NCI-H1436 treated with DMSO at 0.1 percent for 48 hours (cell line): ENCODE measurements around the gene STK32C.
"Not testable (repeated sequence)": the region's sequence is repeated elsewhere in the genome, so short reads cannot be mapped to it uniquely, and the experiment has no call there.

ENCODE experiments used
- DNase-seq: peaks from one replicate; lab custom pipeline; 2025; lab: John Stamatoyannopoulos, UW

Gene STK32C

DNA sequence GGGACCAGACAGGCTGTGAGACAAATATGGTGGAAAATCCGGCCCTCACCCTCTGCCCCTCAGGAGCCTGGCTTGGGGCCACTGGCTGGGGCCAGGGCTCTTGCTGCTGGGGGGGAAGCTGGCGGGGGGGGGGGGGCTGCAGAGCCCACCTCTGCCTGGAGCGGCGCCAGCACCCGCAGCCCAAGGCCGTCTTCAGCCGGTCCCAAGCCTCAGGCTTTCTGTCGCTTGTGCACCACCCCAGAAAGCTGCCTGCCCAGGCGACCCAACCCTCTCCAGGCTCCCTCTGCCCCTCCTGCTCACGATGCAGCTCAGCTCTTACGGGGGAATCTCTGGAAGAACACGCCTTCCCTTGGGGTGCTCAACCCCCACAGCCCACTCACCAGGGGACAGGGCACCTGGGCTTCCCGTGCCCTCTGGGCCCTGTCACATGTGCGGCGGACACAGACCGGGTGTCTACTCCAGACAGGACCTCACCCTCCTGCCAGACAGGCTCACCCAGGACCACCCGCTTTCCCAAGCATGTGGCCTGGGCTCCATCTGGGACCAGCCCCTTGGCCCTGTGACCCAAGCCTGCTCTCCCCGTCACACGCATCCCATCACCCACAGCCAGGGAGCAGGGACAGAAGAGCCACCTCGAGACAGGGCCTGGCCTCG is 77.1 kb downstream of the STK32C start:
- no peak for DNase-seq

DNA sequence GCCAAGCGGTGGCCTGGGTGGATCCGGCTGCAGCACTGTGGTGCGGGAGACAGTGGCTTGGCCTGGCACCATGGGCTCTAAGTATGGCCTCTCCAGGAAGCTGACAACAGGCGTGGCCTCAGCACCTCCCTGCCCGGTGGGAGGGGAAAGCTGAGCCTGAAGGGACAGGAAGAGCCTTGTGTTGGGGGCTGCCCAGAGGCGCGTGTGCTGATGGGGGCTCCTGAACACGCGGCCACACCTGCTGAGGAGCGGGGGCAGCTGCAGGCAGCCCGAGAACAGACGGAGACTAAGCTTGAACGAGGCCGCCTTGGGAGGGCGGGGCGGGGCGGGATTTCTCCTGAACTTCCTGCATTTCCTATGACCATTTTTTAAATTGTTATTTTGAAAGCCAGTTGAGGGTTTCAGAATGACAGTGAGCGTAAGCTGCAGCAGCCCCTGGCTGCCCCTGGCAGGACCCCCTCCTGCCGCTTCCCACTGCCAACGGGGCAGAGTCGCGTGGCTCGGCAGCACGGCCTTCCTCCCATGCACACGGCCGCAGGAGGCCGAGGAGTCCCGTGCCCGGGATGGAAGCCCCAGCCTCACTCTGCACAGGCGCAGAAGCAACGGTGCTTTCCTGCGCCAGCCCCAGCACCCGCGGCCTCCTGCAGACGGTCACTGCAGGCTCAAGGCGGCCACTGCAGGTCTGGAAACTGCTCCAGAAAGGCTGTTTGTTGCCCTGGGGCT is 77.8 kb downstream of the STK32C start:
- DNase-seq = no peak

DNA sequence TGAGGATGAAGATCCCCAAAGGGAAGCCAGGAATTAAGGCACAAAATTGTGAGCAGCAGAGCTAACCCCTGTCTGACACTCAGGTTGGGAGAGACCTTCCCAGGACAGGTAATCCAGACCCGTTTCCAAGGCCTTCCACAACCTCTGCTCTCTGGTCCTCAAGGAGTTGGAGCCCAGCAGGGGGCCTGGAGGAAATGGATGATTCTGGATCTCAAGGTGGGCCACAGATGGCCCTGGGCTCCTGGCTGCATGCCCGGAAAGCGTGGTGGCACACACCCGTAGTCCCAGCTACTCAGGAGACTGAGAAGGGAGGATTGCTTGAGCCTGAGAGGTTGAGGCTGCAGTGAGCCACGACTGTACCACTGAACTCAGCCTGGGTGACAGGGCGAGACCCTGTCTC is 78.7 kb downstream of the STK32C start:
- no peak for DNase-seq

DNA sequence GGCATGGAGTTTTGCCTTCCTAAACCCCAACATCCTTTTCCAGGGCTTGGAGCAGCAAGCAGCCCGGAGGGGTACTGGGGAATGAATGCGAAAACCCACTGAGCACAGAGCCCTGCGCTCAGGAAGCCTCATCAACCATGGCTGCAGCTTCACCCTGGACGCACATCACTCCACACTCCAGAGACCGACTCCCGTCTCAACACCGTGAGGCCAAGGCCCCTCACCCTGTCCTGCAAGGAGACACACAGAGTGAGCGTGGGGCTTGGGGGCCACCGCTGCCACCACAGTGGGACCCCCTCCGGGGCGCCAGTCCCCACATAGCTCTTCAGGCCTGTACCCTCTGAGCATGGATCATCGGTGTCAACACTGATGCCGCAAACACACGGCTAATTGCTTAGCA is 79.1 kb downstream of the STK32C start:
- DNase-seq = no peak

DNA sequence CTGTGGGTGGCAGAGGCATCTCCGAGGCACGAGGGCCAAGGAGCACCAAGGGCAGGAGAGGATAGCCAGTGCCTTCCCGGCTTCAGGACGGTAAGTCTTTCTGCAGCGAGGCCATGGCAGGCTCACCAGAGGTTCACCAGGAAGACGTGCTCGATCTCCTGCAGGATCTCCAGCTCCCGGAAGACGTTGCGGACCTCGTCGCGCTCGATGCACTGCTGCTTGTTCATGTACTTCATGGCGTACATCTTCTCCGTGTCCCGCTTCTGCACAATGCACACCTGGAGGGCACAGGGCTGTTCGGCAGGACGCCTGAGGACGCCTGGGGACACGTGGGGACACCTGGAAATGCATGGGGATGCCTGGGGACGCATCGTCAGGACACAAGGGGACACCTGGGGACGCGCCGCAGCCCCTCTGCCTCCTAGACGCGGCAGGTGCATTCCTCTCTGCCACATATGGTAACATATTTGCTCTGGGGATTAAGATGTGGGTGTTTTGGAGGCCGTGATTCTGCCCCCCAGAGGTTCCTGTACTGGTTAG is 79.8 kb downstream of the STK32C start:
- DNase-seq = no peak

DNA sequence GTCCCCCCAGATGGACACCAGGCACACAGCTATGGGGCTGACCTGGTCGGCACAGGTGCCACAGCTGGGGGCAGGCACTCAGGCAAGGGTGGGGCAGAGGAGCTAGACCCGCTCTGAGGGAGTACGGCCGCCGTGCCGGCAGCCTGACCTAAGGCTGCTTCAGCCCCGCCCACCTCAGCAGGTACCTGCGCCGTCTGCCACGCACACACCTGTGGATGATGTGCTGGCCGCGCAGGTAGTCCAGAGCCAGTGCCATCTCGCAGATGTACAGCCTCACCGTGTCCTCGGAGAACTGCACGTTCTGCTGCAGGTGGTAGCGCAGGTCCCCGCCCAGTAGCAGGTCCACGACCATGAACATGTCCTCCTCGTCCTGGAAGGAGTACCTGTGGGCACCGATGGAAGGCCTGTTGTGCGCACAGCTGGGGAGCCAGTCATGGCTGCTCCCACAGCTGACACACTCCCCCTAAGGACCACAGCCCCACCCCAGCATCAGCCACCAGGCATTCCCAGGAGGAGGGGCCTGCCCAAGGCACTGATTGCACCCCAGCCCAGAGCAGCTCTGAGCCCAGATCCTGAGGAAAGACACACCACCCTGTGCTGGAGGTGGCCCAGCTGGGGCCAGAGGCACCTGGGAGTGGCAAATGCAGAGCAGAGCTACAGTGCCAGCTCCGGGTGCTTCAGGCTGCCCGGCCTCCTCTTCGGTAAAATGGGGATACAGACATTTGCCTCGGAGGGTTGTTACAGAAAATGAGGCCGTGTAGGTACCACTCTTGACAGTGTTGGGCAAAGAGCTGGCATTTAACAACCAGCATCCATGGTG is 81.0 kb downstream of the STK32C start:
- no peak for DNase-seq

DNA sequence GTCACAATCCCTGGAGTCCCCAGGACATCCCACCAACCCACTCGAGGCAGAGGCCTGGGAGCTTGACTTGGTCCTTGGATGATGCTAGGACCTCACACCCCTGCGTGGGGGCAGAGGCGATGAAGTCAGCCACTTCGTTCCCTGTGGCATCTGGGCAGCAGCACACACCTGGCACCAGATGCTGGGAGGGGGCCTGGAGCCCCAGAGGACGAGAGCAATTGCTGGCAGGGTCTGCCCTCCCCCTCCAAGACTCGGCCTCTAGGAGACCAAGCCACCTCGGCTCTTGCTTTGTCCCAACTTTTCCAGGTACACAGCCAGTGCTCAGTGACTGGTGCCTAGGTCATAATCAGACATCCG is 81.9 kb downstream of the STK32C start:
- no peak for DNase-seq

DNA sequence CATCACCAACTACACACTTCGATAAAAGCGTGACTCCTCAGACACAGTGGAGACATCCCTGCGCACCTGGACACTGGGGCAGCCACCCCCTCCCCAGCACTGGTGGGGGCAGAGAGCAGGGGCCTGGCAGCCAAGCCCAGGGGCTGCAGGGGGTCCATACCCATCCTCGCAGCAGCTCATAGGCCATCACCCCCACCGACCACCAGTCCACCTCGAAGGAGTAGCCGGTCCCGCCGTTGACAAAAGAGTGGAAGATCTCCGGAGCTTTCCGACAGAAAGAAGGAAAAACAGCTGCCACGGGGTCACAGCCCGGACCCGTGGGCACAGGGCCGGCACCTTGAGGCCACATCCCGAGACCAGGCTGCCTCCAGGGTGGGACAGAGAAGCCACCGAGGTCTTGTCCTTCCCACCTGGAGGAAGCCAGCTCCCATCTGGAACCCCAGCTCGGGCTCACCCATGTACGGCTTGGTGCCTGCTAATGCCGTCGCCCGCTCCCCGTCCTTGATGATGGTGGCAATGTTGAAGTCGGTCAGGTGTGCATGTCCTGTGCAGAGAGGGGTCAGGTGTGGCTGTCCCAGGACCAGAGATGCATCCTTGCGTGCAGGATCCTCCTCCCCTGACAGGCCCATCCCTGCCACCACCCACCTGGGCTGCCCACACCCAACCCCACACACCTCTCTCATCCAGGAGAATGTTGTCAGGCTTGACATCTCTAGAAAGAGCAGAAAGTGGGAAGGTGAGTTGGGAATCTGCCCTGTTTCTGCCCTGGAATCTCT is 82.5 kb downstream of the STK32C start:
- no peak for DNase-seq

DNA sequence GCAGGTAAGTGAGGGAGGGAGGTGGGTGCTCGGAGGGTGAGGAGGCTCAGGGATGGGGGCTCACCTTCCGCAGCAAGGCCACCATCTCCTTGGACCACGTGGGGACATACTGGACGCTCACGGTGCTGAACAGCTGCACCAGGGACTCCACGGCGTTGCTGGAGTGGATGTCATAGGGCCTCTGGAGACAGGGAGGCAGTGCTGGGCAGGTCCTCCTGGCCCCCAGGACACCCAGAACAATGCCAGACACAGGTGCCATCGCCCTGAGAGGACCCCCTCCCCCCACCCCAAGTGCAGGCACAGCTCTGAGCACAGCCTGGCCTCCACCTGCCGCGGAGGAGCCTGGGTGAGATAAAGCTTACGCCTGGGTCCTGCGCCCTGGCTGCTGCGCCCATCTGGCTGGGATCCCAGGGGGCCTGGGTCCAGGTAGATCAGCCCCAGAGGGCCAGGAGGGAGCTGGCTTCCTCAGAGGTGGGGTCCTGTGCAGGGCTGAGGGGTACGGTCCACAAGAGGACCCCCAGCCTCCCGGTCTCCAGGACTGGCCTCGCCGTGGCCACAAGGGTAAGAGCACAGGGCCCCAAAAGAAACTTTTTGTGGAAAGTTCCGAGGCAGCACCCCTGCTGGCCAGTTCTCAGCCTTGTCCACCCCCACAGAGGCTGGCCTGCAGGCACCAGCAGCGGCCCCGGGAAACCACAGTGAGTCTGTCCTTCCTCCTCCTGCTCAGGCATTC is 83.2 kb downstream of the STK32C start:
- no peak for DNase-seq

DNA sequence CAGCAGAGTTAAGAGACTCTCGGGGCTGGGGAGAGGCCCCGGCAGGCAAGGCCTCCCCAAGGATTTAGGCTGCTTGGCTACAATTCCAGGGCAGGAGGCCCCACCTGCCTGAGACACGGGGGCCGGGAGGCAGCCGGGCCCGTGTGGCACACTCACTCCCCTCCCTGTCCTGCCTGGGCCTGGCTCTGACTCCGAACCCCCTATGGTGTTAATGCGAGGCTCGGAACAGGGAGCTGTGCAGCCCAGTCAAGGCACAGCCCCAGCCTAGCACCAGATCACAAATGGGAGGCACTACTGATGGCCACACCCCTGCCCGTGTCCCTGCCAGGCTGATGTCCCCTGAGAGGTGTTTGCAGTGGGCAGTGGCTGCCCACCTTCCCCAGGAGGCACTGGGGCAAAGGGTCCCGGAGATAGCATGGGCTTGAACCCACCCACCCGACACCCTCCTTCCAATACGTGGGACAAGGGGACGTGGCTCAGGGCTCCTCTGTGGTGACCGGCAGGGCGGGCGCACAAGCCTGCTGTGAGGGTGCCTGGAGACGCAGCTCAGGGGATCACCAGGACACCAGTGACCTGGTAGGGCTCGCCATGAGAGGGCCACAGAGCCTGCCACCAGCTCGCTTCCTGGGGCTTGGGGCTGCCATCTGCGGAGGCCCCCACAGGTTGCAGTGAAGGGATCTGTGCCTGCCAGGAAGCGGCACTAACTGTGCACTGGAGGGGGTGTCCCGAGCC is 84.0 kb downstream of the STK32C start:
- DNase-seq = no peak

DNA sequence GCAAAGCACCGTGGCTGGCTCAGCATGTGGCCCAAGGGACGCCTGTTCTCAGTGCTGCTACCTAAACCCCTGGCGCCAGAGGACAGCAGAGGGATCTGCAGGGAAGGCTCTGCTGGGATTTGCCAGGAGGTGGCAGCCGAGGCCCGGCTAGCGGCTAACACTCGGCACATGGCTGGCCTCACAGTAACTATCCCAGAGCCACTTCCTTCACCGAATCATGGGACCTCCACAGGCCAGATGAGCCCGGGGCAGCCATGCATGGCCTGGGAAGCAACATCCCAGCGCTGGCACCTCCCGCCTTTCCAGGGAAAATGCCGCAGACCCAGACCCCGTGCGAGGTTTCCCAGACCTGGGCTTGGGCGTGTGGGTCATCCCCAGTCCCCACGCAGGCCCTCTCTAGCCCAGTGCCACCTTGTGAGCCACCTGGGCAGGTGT is 84.6 kb downstream of the STK32C start:
- DNase-seq = no peak

DNA sequence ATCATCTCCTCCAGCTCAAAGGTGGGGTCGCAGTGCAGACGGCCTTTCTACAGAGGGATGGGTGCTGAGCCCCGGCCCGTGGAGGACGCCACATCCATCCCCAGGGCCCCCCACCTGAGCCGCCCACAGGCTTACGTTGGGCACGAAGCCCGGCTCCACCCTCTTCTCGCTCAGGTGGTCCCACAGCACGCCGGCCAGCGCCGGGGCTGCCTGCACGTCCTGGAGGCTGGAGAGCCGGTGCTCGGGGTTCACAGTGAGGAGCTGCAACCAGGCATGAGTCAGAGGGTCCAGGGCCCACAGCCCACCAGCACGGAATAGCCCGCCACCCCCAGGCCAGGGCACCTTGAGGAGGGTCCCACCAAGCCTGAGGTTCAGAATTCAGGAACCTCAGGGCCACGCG is 85.0 kb downstream of the STK32C start:
- no peak for DNase-seq

DNA sequence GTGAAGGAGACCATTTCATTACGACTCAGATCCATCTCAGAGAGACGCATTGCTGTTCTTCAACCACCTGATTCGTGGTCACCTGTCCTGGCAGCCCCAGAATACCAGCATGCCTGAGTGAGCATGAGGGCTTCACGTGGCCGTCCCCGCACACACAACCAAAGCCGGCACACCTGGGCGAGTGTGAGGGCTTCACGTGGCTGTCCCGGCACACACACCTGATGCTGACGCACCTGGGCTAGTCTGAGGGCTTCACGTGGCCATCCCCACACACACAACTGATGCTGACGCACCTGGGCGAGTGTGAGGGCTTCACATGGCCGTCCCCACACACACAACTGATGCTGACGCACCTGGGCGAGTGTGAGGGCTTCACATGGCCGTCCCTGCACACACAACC is 86.8 kb downstream of the STK32C start:
- DNase-seq = not testable (repeated sequence)

DNA sequence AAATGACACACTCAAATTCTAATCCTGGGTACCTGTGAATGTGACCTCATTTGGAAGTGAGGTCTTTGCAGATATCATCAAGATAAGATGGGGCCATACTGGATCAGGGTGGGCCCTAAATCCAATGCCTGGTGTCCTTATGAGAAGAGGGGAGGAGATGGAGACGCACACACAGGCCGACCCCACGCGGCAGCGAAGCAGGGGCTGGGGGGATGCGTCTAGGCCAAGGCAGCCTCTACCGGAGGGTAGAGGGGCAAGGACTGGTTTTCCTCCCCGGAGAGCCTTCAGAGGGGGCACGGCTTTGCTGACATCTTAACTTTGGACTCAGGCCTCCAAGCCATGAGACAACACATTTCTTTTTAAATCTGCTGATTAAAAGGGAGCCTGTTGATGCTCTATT is 87.7 kb downstream of the STK32C start:
- DNase-seq = no peak

DNA sequence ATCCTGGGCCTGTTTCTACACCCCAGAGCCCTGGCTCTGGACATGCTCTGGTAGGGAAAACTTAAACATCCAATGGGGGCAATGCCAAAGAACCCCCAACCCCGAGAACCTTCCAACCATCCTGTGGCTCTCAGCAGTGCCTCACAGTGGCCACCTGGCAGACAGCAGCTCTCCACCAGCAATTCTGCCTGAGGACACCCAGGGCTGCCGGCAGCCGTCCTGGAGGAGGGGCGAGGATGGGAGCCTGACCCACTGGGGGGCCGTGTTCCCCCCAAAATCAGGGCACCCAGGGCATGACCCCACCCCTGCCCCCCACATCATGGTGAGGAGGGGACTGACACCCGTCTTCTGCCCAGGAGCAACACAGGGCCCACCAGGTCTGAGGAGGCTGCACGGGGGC is 88.3 kb downstream of the STK32C start:
- DNase-seq = no peak

DNA sequence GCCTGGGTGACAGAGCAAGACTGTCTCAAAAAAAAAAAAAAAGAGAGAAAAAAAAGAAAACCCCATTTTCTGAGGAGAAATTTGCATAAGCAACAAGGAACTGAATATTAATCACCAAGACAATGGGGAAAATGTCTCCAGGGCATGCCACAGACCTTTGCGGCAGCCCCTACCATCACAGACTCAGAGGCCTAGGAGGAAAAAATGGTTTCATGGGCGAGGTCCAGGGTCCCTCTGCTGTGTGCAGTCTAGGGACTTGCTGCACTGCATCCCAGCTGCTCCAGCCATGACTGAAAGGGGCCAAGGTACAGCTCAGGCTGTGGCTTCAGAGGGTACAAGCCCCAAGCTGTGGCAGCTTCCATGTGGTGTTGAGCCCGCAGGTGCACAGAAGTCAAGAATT is 91.3 kb downstream of the STK32C start:
- DNase-seq = not testable (repeated sequence)

DNA sequence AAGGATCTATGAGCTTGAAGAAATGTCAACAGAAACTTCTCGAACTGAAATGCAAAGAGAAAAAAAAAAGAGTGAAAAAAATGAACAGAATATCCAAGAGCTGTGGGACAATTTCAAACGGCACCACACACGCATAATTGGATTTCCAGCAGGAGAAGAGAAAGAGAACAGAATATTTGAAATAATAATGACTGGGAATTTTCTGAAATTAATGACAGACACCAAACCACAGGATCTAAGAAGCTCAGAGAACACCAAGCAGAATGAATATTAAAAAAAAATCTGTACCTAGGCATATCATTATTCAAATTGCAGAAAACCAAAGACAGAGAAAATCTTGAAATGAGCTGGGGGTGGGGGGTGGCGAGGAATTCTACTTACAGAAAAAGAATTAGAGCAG is 93.8 kb downstream of the STK32C start:
- DNase-seq = no peak

DNA sequence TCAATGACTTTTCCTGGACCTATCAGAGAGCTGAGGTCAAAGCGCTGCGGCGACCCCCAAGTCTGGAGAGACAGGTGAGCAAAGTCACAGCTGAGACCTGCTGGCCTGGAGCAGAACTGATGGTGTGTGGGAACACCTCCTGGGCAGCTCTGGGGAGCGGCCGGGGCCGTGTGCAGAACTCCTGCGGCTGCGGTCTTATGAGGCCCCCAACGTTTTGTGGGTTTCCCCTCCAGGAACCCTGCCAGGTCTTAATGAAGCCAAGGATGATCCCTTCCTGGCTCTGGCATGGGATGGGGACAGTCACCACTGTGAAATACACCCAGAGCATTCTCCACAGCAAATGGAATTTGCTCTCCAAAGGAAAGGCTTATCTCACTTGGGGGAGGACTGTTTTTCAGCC is 94.9 kb downstream of the STK32C start:
- DNase-seq = no peak

DNA sequence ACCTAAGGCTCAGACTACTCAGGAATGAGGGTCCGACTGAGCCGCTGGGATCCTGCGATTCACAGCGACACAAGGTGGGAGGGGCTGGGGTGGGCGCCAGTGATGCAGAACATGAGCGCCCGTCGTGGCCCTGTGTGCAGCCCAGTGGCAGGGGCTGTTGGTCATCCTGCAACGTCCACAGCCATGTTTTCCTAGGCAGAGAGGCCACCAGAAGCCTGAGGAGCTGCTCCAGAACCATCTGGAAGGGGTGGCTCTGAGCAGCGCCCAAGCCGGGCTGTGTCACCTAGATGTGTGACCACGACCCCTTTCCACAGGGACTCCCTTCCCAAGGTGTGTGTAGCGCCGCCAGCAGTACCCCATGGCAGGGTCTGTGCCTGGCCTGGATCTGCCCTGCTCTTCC is 96.5 kb downstream of the STK32C start:
- DNase-seq = no peak

DNA sequence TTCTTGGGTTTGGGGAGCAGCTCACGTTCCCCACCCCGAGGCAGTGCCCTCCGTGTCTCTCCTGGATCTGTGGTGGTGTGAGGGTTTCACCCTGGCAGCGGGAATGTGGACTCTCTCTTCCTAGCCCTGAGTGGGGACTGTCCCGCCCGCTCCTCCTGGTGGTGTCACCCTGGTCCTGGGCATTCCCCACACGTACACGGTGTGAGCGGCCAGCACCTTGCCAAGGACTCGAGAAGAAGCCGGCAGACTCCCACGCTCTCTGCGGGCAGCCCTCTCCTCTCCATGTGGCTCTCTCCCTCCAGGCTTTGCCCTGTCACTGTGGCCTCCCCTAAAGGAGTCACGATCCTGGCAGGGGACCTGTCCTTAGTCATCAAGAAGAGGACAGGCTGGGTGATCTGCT is 97.0 kb downstream of the STK32C start:
- DNase-seq = no peak
